Activated gamma-delta T cell treated with Interleukin-2 at 50 U/mL for 16 hours (primary cell): ENCODE results near the gene REEP3.
"Not testable (repeated sequence)": the region's sequence is repeated elsewhere in the genome, so short reads cannot be mapped to it uniquely, and the experiment has no call there.

Source experiments
- DNase-seq: peaks from one replicate; pipeline ENCODE4 v3.0.0-alpha.2; 2020

The REEP3 gene

GRCh38 chr10:63633677-63634487 lies 112.7 kb downstream of the REEP3 start:
- DNase-seq: no peak

GRCh38 chr10:63634488-63635065 lies 113.4 kb downstream of the REEP3 start:
- no peak for DNase-seq

- DNase-seq: no peak
These were observed 115.6 kb downstream of the REEP3 start for GRCh38 chr10:63636812-63637211.

DNA sequence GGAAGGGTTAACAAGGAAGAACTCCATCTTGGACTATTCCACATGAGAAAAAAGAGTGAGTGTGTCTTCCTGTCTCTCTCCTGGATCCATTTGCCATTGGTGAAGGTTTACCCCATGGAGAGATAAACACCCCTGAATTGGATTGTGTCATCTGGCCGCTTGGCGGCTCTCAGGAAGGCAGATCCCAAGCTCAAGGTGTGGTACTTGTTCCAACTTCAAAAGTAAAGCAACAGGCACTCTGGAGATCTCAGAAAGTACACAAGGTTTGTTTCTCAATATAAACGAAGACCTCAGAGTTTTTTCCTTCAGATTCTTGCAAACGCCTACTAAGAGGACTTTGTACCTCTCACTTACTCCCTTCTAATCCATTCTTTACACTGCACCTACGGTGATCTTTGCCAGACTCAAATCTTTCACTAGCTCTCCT lies 116.7 kb downstream of the REEP3 start:
- no peak for DNase-seq

DNA sequence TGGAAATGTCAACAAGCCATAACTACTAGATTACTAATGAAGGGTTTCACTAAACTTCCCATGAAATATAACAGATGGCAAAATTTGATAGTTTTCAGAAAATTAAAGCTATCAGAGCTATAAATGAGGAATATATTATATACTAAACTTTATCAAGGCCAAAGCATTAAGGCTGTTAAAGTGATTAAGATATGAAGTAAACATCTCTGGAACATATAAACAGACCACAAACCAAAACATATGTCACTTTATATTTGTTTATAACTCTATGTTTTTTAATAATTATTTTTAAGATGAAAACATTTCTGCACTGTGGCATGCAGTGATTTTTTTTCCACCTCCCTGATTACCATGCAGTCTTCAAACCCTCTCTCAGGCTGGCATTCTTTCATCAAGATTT lies 120.2 kb downstream of the REEP3 start:
- DNase-seq: no peak

GRCh38 chr10:63641799-63642198 lies 120.6 kb downstream of the REEP3 start:
- no peak for DNase-seq

DNA sequence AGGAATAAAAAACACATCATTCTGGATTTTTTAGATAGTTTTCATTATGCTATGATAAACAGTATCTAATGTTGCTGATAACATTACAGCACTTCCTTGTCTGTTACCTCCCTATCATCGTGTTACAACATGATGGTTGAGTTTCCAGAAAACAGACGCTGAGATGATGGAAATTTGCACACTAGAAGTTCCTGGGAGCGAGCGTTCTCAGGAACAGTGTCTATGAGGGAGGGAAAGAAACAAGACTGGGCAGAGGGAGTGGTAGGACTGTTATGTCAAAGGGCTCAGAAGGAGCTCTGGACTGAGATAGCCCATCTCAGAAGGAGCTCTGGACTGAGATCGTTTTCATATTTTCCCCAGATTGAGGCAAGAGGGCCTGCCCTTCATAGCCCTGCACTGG lies 121.6 kb downstream of the REEP3 start:
- DNase-seq: no peak

- no peak for DNase-seq
These were observed 123.4 kb downstream of the REEP3 start for GRCh38 chr10:63644418-63645142.

DNA sequence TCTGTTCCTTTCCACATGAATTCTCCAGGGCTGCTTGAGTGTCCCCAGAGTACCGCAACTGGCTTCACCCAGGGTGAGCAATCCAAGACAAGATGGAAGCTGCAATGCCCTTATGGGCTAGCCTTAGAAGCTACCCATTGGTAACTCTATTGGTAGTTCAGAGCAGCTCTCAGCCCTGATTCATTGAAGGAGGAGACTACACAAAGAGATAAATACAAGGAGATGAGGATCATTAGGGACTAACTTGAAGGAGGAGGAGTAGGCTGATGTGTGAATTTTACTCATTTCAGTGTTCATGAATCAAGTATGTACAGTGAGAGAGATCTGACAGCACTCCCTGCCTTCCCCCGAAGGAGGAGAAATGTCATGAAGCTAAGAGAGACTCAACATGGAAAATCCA lies 124.0 kb downstream of the REEP3 start:
- DNase-seq: no peak

- no peak for DNase-seq
These were observed 125.3 kb downstream of the REEP3 start for GRCh38 chr10:63646491-63646890.

DNA sequence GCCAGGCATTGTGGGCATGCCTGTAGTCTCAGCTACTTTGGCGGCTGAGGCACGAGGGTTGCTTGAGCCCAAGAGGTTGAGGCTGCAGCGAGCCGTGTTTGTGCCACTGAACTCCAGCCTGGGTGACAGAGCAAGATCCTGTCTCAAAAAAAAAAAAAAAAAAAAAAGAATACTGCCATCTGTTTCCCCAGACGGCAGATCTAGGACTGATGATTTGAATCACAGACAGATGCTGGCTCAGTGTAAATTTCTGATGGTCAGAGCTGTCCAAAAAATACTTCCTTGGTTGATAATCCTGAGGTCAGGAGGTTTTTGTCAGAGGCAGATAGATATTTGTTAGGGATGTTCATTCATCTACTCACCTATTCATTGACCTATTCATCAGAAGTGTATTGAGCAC lies 130.7 kb downstream of the REEP3 start:
- no peak for DNase-seq

GRCh38 chr10:63653747-63654146 lies 132.5 kb downstream of the REEP3 start:
- DNase-seq: no peak

DNA sequence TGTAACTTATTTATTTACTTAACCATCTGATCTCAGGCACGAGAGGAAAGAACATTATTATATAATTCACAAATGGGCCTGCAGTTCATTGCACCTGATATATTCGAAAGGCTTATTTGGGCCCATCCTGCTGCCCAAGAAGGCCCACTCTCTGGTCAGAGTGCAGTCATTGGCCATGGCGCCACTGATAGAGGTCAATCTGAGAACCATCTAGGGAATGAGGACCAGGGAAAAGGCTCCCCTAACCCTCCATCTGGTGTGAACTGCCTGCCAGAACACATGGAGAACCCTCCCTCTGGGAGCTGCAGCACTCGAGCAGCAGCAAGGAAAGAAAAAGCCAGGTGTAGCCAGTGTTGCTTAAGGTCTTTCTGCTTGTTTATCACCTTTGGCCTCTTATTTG lies 136.6 kb downstream of the REEP3 start:
- no peak for DNase-seq

DNA sequence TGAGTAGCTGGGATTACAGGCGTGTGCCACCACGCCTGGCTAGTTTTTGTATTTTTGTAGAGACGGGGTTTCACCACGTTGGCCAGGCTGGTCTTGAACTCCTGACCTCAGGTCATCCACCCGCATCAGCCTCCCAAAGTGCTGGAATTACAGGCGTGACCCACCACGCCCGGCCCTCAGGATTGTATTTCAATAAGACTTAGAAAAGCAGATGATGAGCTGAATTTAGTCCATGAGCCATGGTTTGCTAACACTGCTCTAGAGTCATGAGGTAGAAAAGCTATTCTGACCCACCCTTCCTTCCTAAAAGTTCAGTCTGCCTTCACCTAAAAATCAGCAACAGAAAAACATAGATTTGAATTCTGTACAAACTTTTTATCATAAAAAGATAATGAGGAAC lies 139.7 kb downstream of the REEP3 start:
- not testable (repeated sequence) for DNase-seq

- no peak for DNase-seq
These were observed 140.1 kb downstream of the REEP3 start for GRCh38 chr10:63661347-63661746.

DNA sequence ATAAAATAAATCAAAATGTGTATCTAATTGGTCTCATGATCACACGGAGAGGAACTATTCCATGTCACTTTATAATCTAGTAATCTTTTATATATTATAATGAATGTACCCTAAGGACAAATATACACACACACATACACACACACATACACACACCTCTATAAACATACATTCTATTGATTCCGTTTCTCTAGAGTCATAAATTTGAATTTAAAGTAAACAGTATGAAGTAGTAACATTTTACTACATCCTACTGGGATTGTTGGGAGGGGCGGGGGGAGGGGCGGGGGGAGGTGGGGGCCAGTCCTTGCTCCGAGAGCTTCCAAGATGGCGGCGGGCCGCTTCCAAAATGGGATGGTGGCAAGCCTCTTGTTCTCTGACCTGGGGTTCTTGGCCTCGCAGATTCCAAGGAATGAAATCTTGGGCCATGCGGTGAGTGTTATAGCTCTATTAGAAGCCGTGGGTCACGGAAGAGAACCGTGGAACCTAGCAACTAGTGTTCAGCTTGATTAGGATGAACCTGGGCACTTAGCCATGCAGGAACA lies 143.2 kb downstream of the REEP3 start:
- DNase-seq: no peak

DNA sequence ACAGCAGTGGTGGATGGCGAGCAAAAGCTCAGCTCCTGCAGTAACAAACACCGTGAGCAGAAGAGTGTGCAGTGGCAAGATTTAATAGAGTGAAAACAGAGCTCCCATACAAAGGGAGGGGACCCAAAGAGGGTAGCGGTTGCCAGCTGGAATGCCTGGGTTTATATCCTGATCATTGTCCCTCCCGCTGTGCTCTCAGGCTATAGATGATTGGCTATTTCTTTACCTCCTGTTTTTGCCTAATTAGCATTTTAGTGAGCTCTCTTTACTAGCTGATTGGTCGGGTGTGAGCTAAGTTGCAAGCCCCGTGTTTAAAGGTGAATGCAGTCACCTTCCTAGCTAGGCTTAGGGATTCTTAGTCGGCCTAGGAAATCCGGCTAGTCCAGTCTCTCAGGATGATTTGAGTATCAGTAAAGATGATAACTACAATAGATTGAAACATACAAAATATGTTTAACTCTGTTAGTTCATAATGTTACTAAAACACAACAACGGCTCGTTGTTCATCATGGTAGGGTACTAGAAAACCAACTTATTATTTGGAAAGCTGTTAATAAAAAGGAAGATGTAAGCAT lies 143.9 kb downstream of the REEP3 start:
- DNase-seq: not testable (repeated sequence)

GRCh38 chr10:63665670-63666134 lies 144.5 kb downstream of the REEP3 start:
- DNase-seq: no peak

GRCh38 chr10:63666836-63667383 lies 145.7 kb downstream of the REEP3 start:
- DNase-seq: no peak

- no peak for DNase-seq
These were observed 146.6 kb downstream of the REEP3 start for GRCh38 chr10:63667596-63668480.

GRCh38 chr10:63670291-63670898 lies 149.2 kb downstream of the REEP3 start:
- DNase-seq: no peak
